Measurements from ENCODE around the gene MICU1.
"Not testable (repeated sequence)": the region's sequence is repeated elsewhere in the genome, so short reads cannot be mapped to it uniquely, and the experiment has no call there.

The MICU1 gene

GRCh38 chr10:72563327-72563932 lies 62.4 kb downstream of the MICU1 start:
- no peaks in the 10 kb centered on the region for H3K27me3 Mint-ChIP-seq (ENCODE audit: low read depth, poor library complexity)
- H3K27ac Mint-ChIP-seq, result no peak overlapping the region
- H3K4me1 Mint-ChIP-seq, result no peaks in the 10 kb centered on the region
- no peak overlapping the region for H3K4me3 Mint-ChIP-seq
- H3K9me3 Mint-ChIP-seq, result peaks cover 14% of the 10 kb centered on the region
- no peak for DNase-seq
- peaks cover 71% of the 10 kb centered on the region for H3K36me3 Mint-ChIP-seq (ENCODE audit: low read depth)
- no peak for TF ChIP-seq CTCF (IDR thresholded peaks at IDR 0.05)

- no peak for TF ChIP-seq CTCF (IDR thresholded peaks at IDR 0.05)
These were observed 64.1 kb downstream of the MICU1 start for GRCh38 chr10:72561745-72562166.

GRCh38 chr10:72557362-72557761 lies 68.5 kb downstream of the MICU1 start:
- TF ChIP-seq CTCF (IDR thresholded peaks at IDR 0.05), result no peak
- peaks cover 14% of the 10 kb centered on the region for H3K9me3 Mint-ChIP-seq
- no peak overlapping the region for H3K4me3 Mint-ChIP-seq
- no peaks in the 10 kb centered on the region for H3K4me1 Mint-ChIP-seq
- no peaks in the 10 kb centered on the region for H3K27me3 Mint-ChIP-seq (ENCODE audit: low read depth, poor library complexity)
- DNase-seq, result no peak
- H3K36me3 Mint-ChIP-seq (ENCODE audit: low read depth), result peaks cover 46% of the 10 kb centered on the region
- H3K27ac Mint-ChIP-seq, result no peak overlapping the region

More at GRCh38 chr10:72561745-72562166, 64.1 kb downstream of the MICU1 start:
- no peaks in the 10 kb centered on the region for H3K27me3 Mint-ChIP-seq (ENCODE audit: low read depth, poor library complexity)
- no peaks in the 10 kb centered on the region for H3K4me1 Mint-ChIP-seq
- DNase-seq, result no peak
- H3K27ac Mint-ChIP-seq, result no peak overlapping the region
- H3K9me3 Mint-ChIP-seq, result peaks cover 14% of the 10 kb centered on the region
- no peak overlapping the region for H3K4me3 Mint-ChIP-seq
- peaks cover 79% of the 10 kb centered on the region for H3K36me3 Mint-ChIP-seq (ENCODE audit: low read depth)

GRCh38 chr10:72552857-72553256 lies 73.0 kb downstream of the MICU1 start:
- H3K9me3 Mint-ChIP-seq, result no peaks in the 10 kb centered on the region
- no peak overlapping the region for H3K27ac Mint-ChIP-seq
- no peak for DNase-seq
- H3K27me3 Mint-ChIP-seq (ENCODE audit: low read depth, poor library complexity), result no peaks in the 10 kb centered on the region
- peaks cover 32% of the 10 kb centered on the region for H3K36me3 Mint-ChIP-seq (ENCODE audit: low read depth)
- no peaks in the 10 kb centered on the region for H3K4me1 Mint-ChIP-seq
- H3K4me3 Mint-ChIP-seq, result no peak overlapping the region
- no peak for TF ChIP-seq CTCF (IDR thresholded peaks at IDR 0.05)

GRCh38 chr10:72550239-72550638 lies 75.6 kb downstream of the MICU1 start:
- no peak overlapping the region for H3K27ac Mint-ChIP-seq
- H3K4me3 Mint-ChIP-seq, result no peak overlapping the region
- no peaks in the 10 kb centered on the region for H3K4me1 Mint-ChIP-seq
- DNase-seq, result no peak
- H3K9me3 Mint-ChIP-seq, result no peaks in the 10 kb centered on the region
- peaks cover 47% of the 10 kb centered on the region for H3K36me3 Mint-ChIP-seq (ENCODE audit: low read depth)
- H3K27me3 Mint-ChIP-seq (ENCODE audit: low read depth, poor library complexity), result no peaks in the 10 kb centered on the region
- no peak for TF ChIP-seq CTCF (IDR thresholded peaks at IDR 0.05)

GRCh38 chr10:72545546-72545945 lies 80.3 kb downstream of the MICU1 start:
- Mint-ChIP-seq H3K9me3 (peaks cover 29% of the 10 kb centered on the region), H3K27me3 (ENCODE audit: low read depth, poor library complexity) (no peaks in the 10 kb centered on the region), H3K27ac (no peak overlapping the region), H3K4me3 (no peak overlapping the region), H3K4me1 (no peaks in the 10 kb centered on the region), H3K36me3 (ENCODE audit: low read depth) (peaks cover 88% of the 10 kb centered on the region)
- TF ChIP-seq CTCF (IDR thresholded peaks at IDR 0.05), result no peak
- no peak for DNase-seq

DNA sequence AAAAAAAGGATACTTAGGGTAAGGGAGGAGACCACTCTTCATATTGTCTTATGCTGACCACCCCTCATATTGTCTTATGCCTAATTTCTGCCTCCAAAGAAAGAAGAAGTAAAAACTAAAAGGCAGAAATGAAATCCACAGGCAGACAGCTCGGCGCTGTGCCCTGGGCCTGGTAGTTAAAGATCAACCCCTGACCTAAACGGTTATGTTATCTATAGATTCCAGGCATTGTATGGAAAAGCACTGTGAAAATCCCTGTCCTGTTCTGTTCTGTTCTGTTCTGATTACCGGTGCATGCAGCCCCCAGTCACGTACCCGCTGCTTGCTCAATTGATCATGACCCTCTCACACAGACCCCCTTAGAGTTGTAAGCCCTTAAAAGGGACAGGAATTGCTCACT lies 82.0 kb downstream of the MICU1 start:
- H3K27ac Mint-ChIP-seq; H3K4me1 Mint-ChIP-seq; DNase-seq; H3K27me3 Mint-ChIP-seq (ENCODE audit: low read depth, poor library complexity); H3K4me3 Mint-ChIP-seq: not testable (repeated sequence)
- peaks cover 87% of the 10 kb centered on the region for H3K36me3 Mint-ChIP-seq (ENCODE audit: low read depth)
- H3K9me3 Mint-ChIP-seq, result peaks cover 39% of the 10 kb centered on the region
